Measurements from ENCODE around the gene TMEM217.
A peak's percentile ranks its signal among the peaks of the same experiment; 100 is the strongest.

The TMEM217 gene

GRCh38 chr6:37242429-37243052, 15.4 kb downstream of the TMEM217 start:
- WGBS = no CpG with 5 or more reads among the region's 1 CpG
- Histone ChIP-seq H3K4me2 (ENCODE audit: low read length, poor library complexity, severe bottlenecking) (peak overlapping the region; percentile 11), H2BK15ac (ENCODE audit: low read depth, poor library complexity, severe bottlenecking) (no peak overlapping the region)

GRCh38 chr6:37241775-37242428, 16.0 kb downstream of the TMEM217 start:
- H3K14ac ChIP-seq (ENCODE audit: low read length in 2 of 2) = peak overlapping the region in 1 of 2 experiments; percentile 91
- H2AFZ ChIP-seq (ENCODE audit: low read depth, low read length) = peak overlapping the region; percentile 43
- H3K23ac ChIP-seq (ENCODE audit: low read length in 2 of 2) = no peak overlapping the region
- H3K9me3 ChIP-seq (ENCODE audit: control insufficient read depth, low read length) = no peaks in the 10 kb centered on the region
- H3K27ac ChIP-seq (ENCODE audit: low read length, poor library complexity, severe bottlenecking) = peak overlapping the region; percentile 100
- peak overlapping the region; percentile 99 for H2BK5ac ChIP-seq (ENCODE audit: low read depth, low read length, poor library complexity, severe bottlenecking)
- peak overlapping the region; percentile 74 to 94 for H3K18ac ChIP-seq (ENCODE audit: low read depth in 1 of 2, low read length in 2 of 2)
- H3K4ac ChIP-seq (ENCODE audit: low read depth in 1 of 2, low read length in 2 of 2) = peak overlapping the region; percentile 66 to 100
- H4K8ac ChIP-seq (ENCODE audit: low read length) = peak overlapping the region; percentile 67
- WGBS = 85% methylated on average over 5 of the region's 5 CpGs
- no peaks in the 10 kb centered on the region for H3K36me3 ChIP-seq (ENCODE audit: control insufficient read depth in 1 of 2, insufficient read depth in 2 of 2, low read depth in 1 of 2, low read length in 2 of 2)
- no peak for DNase-seq
- peak overlapping the region; percentile 84 for H3K9ac ChIP-seq (ENCODE audit: low read length)
- H2BK120ac ChIP-seq (ENCODE audit: low read depth, low read length) = peak overlapping the region; percentile 83
- no peak overlapping the region for H3K4me2 ChIP-seq (ENCODE audit: low read length, poor library complexity, severe bottlenecking)
- H3K79me1 ChIP-seq (replicated peaks; ENCODE audit: low read length, poor library complexity, severe bottlenecking) = no peaks in the 10 kb centered on the region
- peak overlapping the region; percentile 86 for H4K91ac ChIP-seq (ENCODE audit: low read length)
- peak overlapping the region; percentile 100 for H2AK5ac ChIP-seq (ENCODE audit: low read length, severe bottlenecking)
- H3K27me3 ChIP-seq (ENCODE audit: control insufficient read depth in 1 of 2, insufficient read depth in 1 of 2, low read length in 2 of 2) = no peaks in the 10 kb centered on the region
- peak overlapping the region in 1 of 2 experiments; percentile 21 for H3K4me3 ChIP-seq (ENCODE audit: insufficient read depth in 1 of 2, low read depth in 1 of 2, low read length in 2 of 2)
- peaks cover 15% of the 10 kb centered on the region for H3K4me1 ChIP-seq (ENCODE audit: control insufficient read depth, insufficient read depth, low read depth, low read length)
- H2BK15ac ChIP-seq (ENCODE audit: low read depth, poor library complexity, severe bottlenecking) = peak overlapping the region; percentile 60
- peak overlapping the region; percentile 99 to 100 for H2BK12ac ChIP-seq (ENCODE audit: low read length in 2 of 2)

More at GRCh38 chr6:37242429-37243052, 15.4 kb downstream of the TMEM217 start:
- Histone ChIP-seq H2BK120ac (ENCODE audit: low read depth, low read length) (peak overlapping the region; percentile 71), H3K18ac (ENCODE audit: low read depth in 1 of 2, low read length in 2 of 2) (peak overlapping the region; percentile 6 to 46), H4K8ac (ENCODE audit: low read length) (no peak overlapping the region), H3K23ac (ENCODE audit: low read length in 2 of 2) (no peak overlapping the region), H3K4me1 (ENCODE audit: control insufficient read depth, insufficient read depth, low read depth, low read length) (peaks cover 15% of the 10 kb centered on the region), H3K36me3 (ENCODE audit: control insufficient read depth in 1 of 2, insufficient read depth in 2 of 2, low read depth in 1 of 2, low read length in 2 of 2) (no peaks in the 10 kb centered on the region), H3K4me3 (ENCODE audit: insufficient read depth in 1 of 2, low read depth in 1 of 2, low read length in 2 of 2) (peak overlapping the region in 1 of 2 experiments; percentile 25), H4K91ac (ENCODE audit: low read length) (no peak overlapping the region), H3K4ac (ENCODE audit: low read depth in 1 of 2, low read length in 2 of 2) (no peak overlapping the region), H3K9me3 (ENCODE audit: control insufficient read depth, low read length) (no peaks in the 10 kb centered on the region), H2BK5ac (ENCODE audit: low read depth, low read length, poor library complexity, severe bottlenecking) (peak overlapping the region; percentile 99), H2AFZ (ENCODE audit: low read depth, low read length) (no peak overlapping the region), H2BK12ac (ENCODE audit: low read length in 2 of 2) (no peak overlapping the region), H2AK5ac (ENCODE audit: low read length, severe bottlenecking) (no peak overlapping the region), H3K9ac (ENCODE audit: low read length) (peak overlapping the region; percentile 84), H3K14ac (ENCODE audit: low read length in 2 of 2) (no peak overlapping the region), H3K27me3 (ENCODE audit: control insufficient read depth in 1 of 2, insufficient read depth in 1 of 2, low read length in 2 of 2) (no peaks in the 10 kb centered on the region), H3K79me1 (replicated peaks; ENCODE audit: low read length, poor library complexity, severe bottlenecking) (no peaks in the 10 kb centered on the region), H3K27ac (ENCODE audit: low read length, poor library complexity, severe bottlenecking) (peak overlapping the region; percentile 100)
- peak; percentile 99 for DNase-seq

- H3K23ac ChIP-seq (ENCODE audit: low read length in 2 of 2) = peak overlapping the region in 1 of 2 experiments; percentile 91
- peak overlapping the region; percentile 79 for H4K91ac ChIP-seq (ENCODE audit: low read length)
- H2BK12ac ChIP-seq (ENCODE audit: low read length in 2 of 2) = peak overlapping the region; percentile 87 to 100
- H3K27ac ChIP-seq (ENCODE audit: low read length, poor library complexity, severe bottlenecking) = peak overlapping the region; percentile 89
- H3K4me1 ChIP-seq (ENCODE audit: control insufficient read depth, insufficient read depth, low read depth, low read length) = peaks cover 15% of the 10 kb centered on the region
- 96% methylated on average over 6 of the region's 6 CpGs for WGBS
- peak overlapping the region; percentile 84 for H2BK5ac ChIP-seq (ENCODE audit: low read depth, low read length, poor library complexity, severe bottlenecking)
- no peaks in the 10 kb centered on the region for H3K27me3 ChIP-seq (ENCODE audit: control insufficient read depth in 1 of 2, insufficient read depth in 1 of 2, low read length in 2 of 2)
- peak overlapping the region; percentile 77 for H2AK5ac ChIP-seq (ENCODE audit: low read length, severe bottlenecking)
- H3K36me3 ChIP-seq (ENCODE audit: control insufficient read depth in 1 of 2, insufficient read depth in 2 of 2, low read depth in 1 of 2, low read length in 2 of 2) = no peaks in the 10 kb centered on the region
- no peak overlapping the region for H3K4me2 ChIP-seq (ENCODE audit: low read length, poor library complexity, severe bottlenecking)
- peak overlapping the region in 1 of 2 experiments; percentile 90 for H3K14ac ChIP-seq (ENCODE audit: low read length in 2 of 2)
- H3K9me3 ChIP-seq (ENCODE audit: control insufficient read depth, low read length) = no peaks in the 10 kb centered on the region
- no peak overlapping the region for H2AFZ ChIP-seq (ENCODE audit: low read depth, low read length)
- peak overlapping the region; percentile 10 to 84 for H3K18ac ChIP-seq (ENCODE audit: low read depth in 1 of 2, low read length in 2 of 2)
- no peaks in the 10 kb centered on the region for H3K79me1 ChIP-seq (replicated peaks; ENCODE audit: low read length, poor library complexity, severe bottlenecking)
- H3K9ac ChIP-seq (ENCODE audit: low read length) = peak overlapping the region; percentile 84
- DNase-seq = no peak
- no peak overlapping the region for H3K4me3 ChIP-seq (ENCODE audit: insufficient read depth in 1 of 2, low read depth in 1 of 2, low read length in 2 of 2)
- H2BK15ac ChIP-seq (ENCODE audit: low read depth, poor library complexity, severe bottlenecking) = peak overlapping the region; percentile 95
- H3K4ac ChIP-seq (ENCODE audit: low read depth in 1 of 2, low read length in 2 of 2) = peak overlapping the region in 1 of 2 experiments; percentile 69
- H4K8ac ChIP-seq (ENCODE audit: low read length) = peak overlapping the region; percentile 66
- H2BK120ac ChIP-seq (ENCODE audit: low read depth, low read length) = peak overlapping the region; percentile 50
These were observed 16.8 kb downstream of the TMEM217 start for GRCh38 chr6:37241131-37241530.

All from mesenchymal stem cell (in vitro differentiated cells and primary cell).